Measurements from ENCODE around the gene ULK4. TPM values are rescaled to one million over a fixed set of nuclear protein-coding genes. Genes with fewer than 3 reads are reported as not detected.

ULK4 gene
- total and polyA plus RNA-seq, 10 donors: 2.0 to 33.3 (median 12.9) TPM

- TF ChIP-seq POLR2AphosphoS5 (IDR thresholded peaks at IDR 0.05) (no peak), CTCF (IDR thresholded peaks at IDR 0.05 in 8 of 11, conservative IDR thresholded peaks at IDR 0.05 in 3 of 11) (no peak), POLR2A (IDR thresholded peaks at IDR 0.05) (no peak)
These were observed 473.4 kb downstream of the ULK4 start for GRCh38 chr3:41488501-41488900.

GRCh38 chr3:41485484-41485883 is 476.4 kb downstream of the ULK4 start:
- DNase-seq: no peak
- no peak for TF ChIP-seq POLR2A (IDR thresholded peaks at IDR 0.05)
- no peak for TF ChIP-seq CTCF (IDR thresholded peaks at IDR 0.05 in 8 of 11, conservative IDR thresholded peaks at IDR 0.05 in 3 of 11)
- no peak for TF ChIP-seq POLR2AphosphoS5 (IDR thresholded peaks at IDR 0.05)
- Histone ChIP-seq H3K4me1 (no peaks in the 10 kb centered on the region), H3K9me3 (no peaks in the 10 kb centered on the region), H3K36me3 (no peaks in the 10 kb centered on the region), H3K4me3 (no peak overlapping the region), H3K27me3 (replicated peaks in 1 of 7) (no peaks in the 10 kb centered on the region), H3K27ac (no peak overlapping the region)
- intact Hi-C loops (cut with DNase I; ENCODE audit: low total_unique reads): no loop called here
- 92 to 95% (median 93%) methylated on average over 4 of the region's 4 CpGs for whole genome bisulfite sequencing, 5 donors

More at GRCh38 chr3:41488501-41488900, 473.4 kb downstream of the ULK4 start:
- Histone ChIP-seq H3K27ac (no peak overlapping the region), H3K36me3 (no peaks in the 10 kb centered on the region), H3K9me3 (no peaks in the 10 kb centered on the region), H3K27me3 (replicated peaks in 1 of 7) (no peaks in the 10 kb centered on the region), H3K4me1 (no peaks in the 10 kb centered on the region), H3K4me3 (no peak overlapping the region)
- intact Hi-C loops (cut with DNase I; ENCODE audit: low total_unique reads): no loop called here
- DNase-seq: no peak

GRCh38 chr3:41482134-41482533 is 479.8 kb downstream of the ULK4 start:
- intact Hi-C loops (cut with DNase I; ENCODE audit: low total_unique reads): no loop called here
- Histone ChIP-seq H3K4me3 (no peak overlapping the region), H3K4me1 (no peaks in the 10 kb centered on the region), H3K27me3 (replicated peaks in 1 of 7) (no peaks in the 10 kb centered on the region), H3K36me3 (no peaks in the 10 kb centered on the region), H3K9me3 (no peaks in the 10 kb centered on the region), H3K27ac (no peak overlapping the region)
- TF ChIP-seq POLR2A (IDR thresholded peaks at IDR 0.05) (no peak), POLR2AphosphoS5 (IDR thresholded peaks at IDR 0.05) (no peak), CTCF (IDR thresholded peaks at IDR 0.05 in 8 of 11, conservative IDR thresholded peaks at IDR 0.05 in 3 of 11) (no peak)
- WGBS, 5 donors: 51 to 64% (median 58%) methylated on average over 2 of the region's 2 CpGs
- no peak for DNase-seq

- H3K27me3 ChIP-seq (replicated peaks in 1 of 7): no peaks in the 10 kb centered on the region
- WGBS, 5 donors: 75 to 95% (median 79%) methylated on average over 1 of the region's 1 CpG
- H3K27ac ChIP-seq: no peak overlapping the region
- intact Hi-C loops (cut with DNase I; ENCODE audit: low total_unique reads): no loop called here
- no peak overlapping the region for H3K4me3 ChIP-seq
- H3K4me1 ChIP-seq: no peaks in the 10 kb centered on the region
- TF ChIP-seq CTCF (IDR thresholded peaks at IDR 0.05 in 8 of 11, conservative IDR thresholded peaks at IDR 0.05 in 3 of 11) (no peak), POLR2AphosphoS5 (IDR thresholded peaks at IDR 0.05) (no peak), POLR2A (IDR thresholded peaks at IDR 0.05) (no peak)
- no peak for DNase-seq
- H3K36me3 ChIP-seq: no peaks in the 10 kb centered on the region
- peaks cover 0 to 19% (median 12%) of the 10 kb centered on the region in 8 donors for H3K9me3 ChIP-seq
These were observed 483.6 kb downstream of the ULK4 start for GRCh38 chr3:41478278-41478677.

Data from spleen (tissue), 11 donors.